Stomach (tissue), 4 donors: ENCODE measurements around the gene IL1A.

Experiments
- EP300 ChIP-seq: sonication (generic); formaldehyde crosslinking; IDR thresholded peaks from one replicate; pipeline ENCODE4 v1.6.1; 2017; ENCODE audit warnings: antibody characterized with exemption
- POLR2A ChIP-seq, 4 donors: fragments of 450-650 bp; IDR thresholded peaks; one replicate each; pipeline ENCODE4 v1.6.1; 2016; ENCODE audit warnings: antibody characterized with exemption in 4 of 4, control low read depth in 2 of 4, mild to moderate bottlenecking in 1 of 4, moderate library complexity in 1 of 4
- POLR2AphosphoS5 ChIP-seq, 3 donors: sonication (generic); formaldehyde crosslinking; IDR thresholded peaks; one replicate each; pipeline ENCODE4 v1.6.1; 2016; ENCODE audit warnings: antibody characterized with exemption in 3 of 3
- TF ChIP-seq, protein P1 (sequence below), 7 experiments: fragments of 450-650 bp in 4 of 7; fragments of 200-600 bp in 3 of 7; sonication (generic) in 3 of 7; IDR thresholded peaks; one replicate each; pipeline ENCODE4 v1.5.1; 2016 to 2019; ENCODE audit warnings: antibody characterized with exemption in 7 of 7, control low read depth in 2 of 7, mild to moderate bottlenecking in 1 of 7

DNA sequence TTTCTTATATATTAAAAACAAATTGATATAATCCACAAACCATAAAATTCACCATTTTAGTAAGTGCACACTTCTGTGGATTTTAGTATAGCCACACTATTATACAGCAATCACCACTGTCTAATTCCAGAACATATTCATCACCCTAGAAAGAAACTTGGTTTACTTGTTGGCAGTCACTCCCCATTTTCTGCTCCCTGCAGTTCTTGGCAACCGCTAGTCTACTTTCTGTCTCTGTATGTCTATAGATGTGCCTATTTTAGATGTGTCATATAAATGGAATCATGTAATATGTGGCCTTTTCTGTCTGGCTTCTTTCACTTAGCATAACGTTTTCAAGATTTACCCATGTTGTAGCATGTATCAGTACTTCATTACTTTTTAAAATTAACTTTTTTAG lies 25.6 kb downstream of the IL1A start:
- TF ChIP-seq POLR2A (IDR thresholded peaks at IDR 0.05): no peak
- TF ChIP-seq, protein P1, sequence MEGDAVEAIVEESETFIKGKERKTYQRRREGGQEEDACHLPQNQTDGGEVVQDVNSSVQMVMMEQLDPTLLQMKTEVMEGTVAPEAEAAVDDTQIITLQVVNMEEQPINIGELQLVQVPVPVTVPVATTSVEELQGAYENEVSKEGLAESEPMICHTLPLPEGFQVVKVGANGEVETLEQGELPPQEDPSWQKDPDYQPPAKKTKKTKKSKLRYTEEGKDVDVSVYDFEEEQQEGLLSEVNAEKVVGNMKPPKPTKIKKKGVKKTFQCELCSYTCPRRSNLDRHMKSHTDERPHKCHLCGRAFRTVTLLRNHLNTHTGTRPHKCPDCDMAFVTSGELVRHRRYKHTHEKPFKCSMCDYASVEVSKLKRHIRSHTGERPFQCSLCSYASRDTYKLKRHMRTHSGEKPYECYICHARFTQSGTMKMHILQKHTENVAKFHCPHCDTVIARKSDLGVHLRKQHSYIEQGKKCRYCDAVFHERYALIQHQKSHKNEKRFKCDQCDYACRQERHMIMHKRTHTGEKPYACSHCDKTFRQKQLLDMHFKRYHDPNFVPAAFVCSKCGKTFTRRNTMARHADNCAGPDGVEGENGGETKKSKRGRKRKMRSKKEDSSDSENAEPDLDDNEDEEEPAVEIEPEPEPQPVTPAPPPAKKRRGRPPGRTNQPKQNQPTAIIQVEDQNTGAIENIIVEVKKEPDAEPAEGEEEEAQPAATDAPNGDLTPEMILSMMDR (IDR thresholded peaks at IDR 0.05): no peak
- no peak for TF ChIP-seq POLR2AphosphoS5 (IDR thresholded peaks at IDR 0.05)
- TF ChIP-seq EP300: no peak
